Panc1 (cell line): ENCODE measurements around the gene CRCP. TPM values are rescaled to one million over a fixed set of nuclear protein-coding genes. Genes with fewer than 3 reads are reported as not detected.

ENCODE experiments used
- ATAC-seq: fragments of 200-7000 bp; cut with Tn5 transposase; 2 replicates; pipeline ENCODE4 v1.9.1; 2020; ENCODE audit warnings: mild to moderate bottlenecking, moderate library complexity
- BruUV-seq: library from RNA; stranded (reverse); fragments of 400-500 nt; replicated peaks from 2 replicates; lab custom pipeline; 2021; lab: Mats Ljungman, UMichigan
- CTCF ChIA-PET: fragments of 300-600 bp; sonication (Branson Sonifier 250); formaldehyde crosslinking; loops from one replicate; lab custom pipeline; 2022; ENCODE audit warnings: antibody characterized with exemption; lab: Charles Lee
- POLR2A ChIA-PET: fragments of 300-600 bp; sonication (Branson Sonifier 250); formaldehyde crosslinking; loops from one replicate; lab custom pipeline; 2022; ENCODE audit warnings: antibody characterized with exemption; lab: Charles Lee
- DNase-seq: peaks from one replicate; pipeline ENCODE4 v3.0.0-alpha.2; 2010; ENCODE audit warnings: low read depth, low spot score
- H3K27ac ChIP-seq: 2 replicates; pipeline ENCODE4 v1.5.1; 2011; ENCODE audit warnings: mild to moderate bottlenecking, low read length, inconsistent platforms
- H3K27me3 ChIP-seq: fragments of 200-500 bp; sonication (Bioruptor generic); 2 replicates; pipeline ENCODE4 v1.6.0; 2014; ENCODE audit warnings: low read length, inconsistent platforms; ENCODE audit not compliant: control insufficient read depth, insufficient read depth
- H3K36me3 ChIP-seq: fragments of 200-500 bp; sonication (Bioruptor generic); 2 replicates; pipeline ENCODE4 v1.5.1; 2014; ENCODE audit warnings: inconsistent platforms, mild to moderate bottlenecking, low read length, moderate library complexity; ENCODE audit not compliant: control insufficient read depth, insufficient read depth
- H3K4me1 ChIP-seq: 2 replicates; pipeline ENCODE4 v1.5.1; 2011; ENCODE audit warnings: inconsistent platforms, mild to moderate bottlenecking, low read length, moderate library complexity; ENCODE audit not compliant: control insufficient read depth, insufficient read depth
- H3K4me3 ChIP-seq, 2 experiments: 2 replicates each; pipeline ENCODE4 v1.5.1; 2011 to 2012; ENCODE audit warnings: low read depth in 2 of 2, low read length in 2 of 2, mild to moderate bottlenecking in 2 of 2, inconsistent platforms in 1 of 2, moderate library complexity in 1 of 2
- H3K9me3 ChIP-seq: fragments of 200-500 bp; sonication (Bioruptor generic); 2 replicates; pipeline ENCODE4 v1.5.1; 2014; ENCODE audit warnings: low read depth, mild to moderate bottlenecking, inconsistent platforms, low read length, moderate library complexity; ENCODE audit not compliant: control insufficient read depth, insufficient read depth
- POLR2AphosphoS5 ChIP-seq: IDR thresholded peaks from 2 replicates; pipeline ENCODE4 v1.6.1; 2012; ENCODE audit warnings: mild to moderate bottlenecking, low read depth, low read length, moderate library complexity
- SIN3A ChIP-seq: IDR thresholded peaks from 2 replicates; pipeline ENCODE4 v1.6.1; 2012; ENCODE audit warnings: low read depth, mild to moderate bottlenecking, low read length, moderate library complexity, borderline replicate concordance; ENCODE audit not compliant: insufficient read depth
- TCF7L2 ChIP-seq: IDR thresholded peaks from 2 replicates; pipeline ENCODE4 v1.6.1; 2011; ENCODE audit warnings: mild to moderate bottlenecking, low read depth, low read length, inconsistent platforms
- in situ Hi-C: cut with HindIII; loops from 2 replicates; pipeline ENCODE4 v1.10.0; 2016; ENCODE audit warnings: low sequenced_read_pairs, low pct_unique_long_range_greater_than_20kb
- intact Hi-C: fragments of 100-400 bp; cut with micrococcal nuclease; formaldehyde crosslinking; loops from one replicate; pipeline ENCODE4 v1.10.0; 2022; ENCODE audit not compliant: unreplicated experiment
- total RNA-seq: library from RNA; stranded (reverse); gene quantifications from one replicate; pipeline ENCODE4 v1.2.1, GENCODE V29; 2021; ENCODE audit not compliant: unreplicated experiment
- TF ChIP-seq, protein P1 (sequence below): fragments of 450-650 bp; IDR thresholded peaks from 2 replicates; pipeline ENCODE4 v1.5.1; 2017; ENCODE audit warnings: mild to moderate bottlenecking
- TF ChIP-seq, protein P2 (sequence below), 2 experiments: IDR thresholded peaks; 2 replicates each; pipeline ENCODE4 v1.6.1; 2011 to 2012; ENCODE audit warnings: low read depth in 2 of 2, control low read depth in 1 of 2, low read length in 1 of 2, mild to moderate bottlenecking in 1 of 2, moderate library complexity in 1 of 2; ENCODE audit not compliant: insufficient read depth in 1 of 2

The CRCP gene
- total RNA-seq, 1 experiment from 2014 or later = 46.4 TPM

- ChIA-PET CTCF (interaction anchor here (0.5 kb wide), 1 partner anchor 219 kb away, joined by 4 read pairs; no protein-coding TSS in a partner anchor), POLR2A (no interaction called here)
- BruUV-seq = no TSS peak
- 0 out of 2 replicates have a peak, but pooled peaks have one; percentile 13 for ATAC-seq
- in situ Hi-C loops = no loop called here
- DNase-seq = no peak
- H3K27me3 ChIP-seq = no peaks in the 10 kb centered on the region
- H3K4me3 ChIP-seq = no peak overlapping the region
- H3K27ac ChIP-seq = no peak overlapping the region
- intact Hi-C loops = no loop called here
- TF ChIP-seq TCF7L2 (no peak), SIN3A (no peak), POLR2AphosphoS5 (no peak)
- TF ChIP-seq, protein P1, sequence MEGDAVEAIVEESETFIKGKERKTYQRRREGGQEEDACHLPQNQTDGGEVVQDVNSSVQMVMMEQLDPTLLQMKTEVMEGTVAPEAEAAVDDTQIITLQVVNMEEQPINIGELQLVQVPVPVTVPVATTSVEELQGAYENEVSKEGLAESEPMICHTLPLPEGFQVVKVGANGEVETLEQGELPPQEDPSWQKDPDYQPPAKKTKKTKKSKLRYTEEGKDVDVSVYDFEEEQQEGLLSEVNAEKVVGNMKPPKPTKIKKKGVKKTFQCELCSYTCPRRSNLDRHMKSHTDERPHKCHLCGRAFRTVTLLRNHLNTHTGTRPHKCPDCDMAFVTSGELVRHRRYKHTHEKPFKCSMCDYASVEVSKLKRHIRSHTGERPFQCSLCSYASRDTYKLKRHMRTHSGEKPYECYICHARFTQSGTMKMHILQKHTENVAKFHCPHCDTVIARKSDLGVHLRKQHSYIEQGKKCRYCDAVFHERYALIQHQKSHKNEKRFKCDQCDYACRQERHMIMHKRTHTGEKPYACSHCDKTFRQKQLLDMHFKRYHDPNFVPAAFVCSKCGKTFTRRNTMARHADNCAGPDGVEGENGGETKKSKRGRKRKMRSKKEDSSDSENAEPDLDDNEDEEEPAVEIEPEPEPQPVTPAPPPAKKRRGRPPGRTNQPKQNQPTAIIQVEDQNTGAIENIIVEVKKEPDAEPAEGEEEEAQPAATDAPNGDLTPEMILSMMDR = no peak
- TF ChIP-seq, protein P2, sequence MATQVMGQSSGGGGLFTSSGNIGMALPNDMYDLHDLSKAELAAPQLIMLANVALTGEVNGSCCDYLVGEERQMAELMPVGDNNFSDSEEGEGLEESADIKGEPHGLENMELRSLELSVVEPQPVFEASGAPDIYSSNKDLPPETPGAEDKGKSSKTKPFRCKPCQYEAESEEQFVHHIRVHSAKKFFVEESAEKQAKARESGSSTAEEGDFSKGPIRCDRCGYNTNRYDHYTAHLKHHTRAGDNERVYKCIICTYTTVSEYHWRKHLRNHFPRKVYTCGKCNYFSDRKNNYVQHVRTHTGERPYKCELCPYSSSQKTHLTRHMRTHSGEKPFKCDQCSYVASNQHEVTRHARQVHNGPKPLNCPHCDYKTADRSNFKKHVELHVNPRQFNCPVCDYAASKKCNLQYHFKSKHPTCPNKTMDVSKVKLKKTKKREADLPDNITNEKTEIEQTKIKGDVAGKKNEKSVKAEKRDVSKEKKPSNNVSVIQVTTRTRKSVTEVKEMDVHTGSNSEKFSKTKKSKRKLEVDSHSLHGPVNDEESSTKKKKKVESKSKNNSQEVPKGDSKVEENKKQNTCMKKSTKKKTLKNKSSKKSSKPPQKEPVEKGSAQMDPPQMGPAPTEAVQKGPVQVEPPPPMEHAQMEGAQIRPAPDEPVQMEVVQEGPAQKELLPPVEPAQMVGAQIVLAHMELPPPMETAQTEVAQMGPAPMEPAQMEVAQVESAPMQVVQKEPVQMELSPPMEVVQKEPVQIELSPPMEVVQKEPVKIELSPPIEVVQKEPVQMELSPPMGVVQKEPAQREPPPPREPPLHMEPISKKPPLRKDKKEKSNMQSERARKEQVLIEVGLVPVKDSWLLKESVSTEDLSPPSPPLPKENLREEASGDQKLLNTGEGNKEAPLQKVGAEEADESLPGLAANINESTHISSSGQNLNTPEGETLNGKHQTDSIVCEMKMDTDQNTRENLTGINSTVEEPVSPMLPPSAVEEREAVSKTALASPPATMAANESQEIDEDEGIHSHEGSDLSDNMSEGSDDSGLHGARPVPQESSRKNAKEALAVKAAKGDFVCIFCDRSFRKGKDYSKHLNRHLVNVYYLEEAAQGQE (IDR thresholded peaks at IDR 0.05; ENCODE audit: insufficient read depth in 1 of 2, low read depth in 2 of 2, low read length in 1 of 2) = no peak
- no peaks in the 10 kb centered on the region for H3K4me1 ChIP-seq
- no peaks in the 10 kb centered on the region for H3K9me3 ChIP-seq
- no peaks in the 10 kb centered on the region for H3K36me3 ChIP-seq
Observed at GRCh38 chr7:66198469-66198868, 83.8 kb downstream of the CRCP start.

- Histone ChIP-seq H3K4me1 (no peaks in the 10 kb centered on the region), H3K36me3 (no peaks in the 10 kb centered on the region), H3K27me3 (no peaks in the 10 kb centered on the region), H3K4me3 (no peak overlapping the region), H3K27ac (no peak overlapping the region), H3K9me3 (no peaks in the 10 kb centered on the region)
- DNase-seq (no peak), ATAC-seq (no peak)
- CTCF ChIA-PET = interaction anchor here (0.5 kb wide), 1 partner anchor 218 kb away, joined by 4 read pairs; no protein-coding TSS in a partner anchor
- POLR2A ChIA-PET = no interaction called here
- BruUV-seq = no TSS peak
- in situ Hi-C loops = no loop called here
- TF ChIP-seq, protein P2 (IDR thresholded peaks at IDR 0.05; ENCODE audit: insufficient read depth in 1 of 2, low read depth in 2 of 2, low read length in 1 of 2) = no peak
- TF ChIP-seq POLR2AphosphoS5 (no peak), TCF7L2 (no peak), SIN3A (no peak)
- TF ChIP-seq, protein P1 = no peak
- intact Hi-C loops = no loop called here
Observed at GRCh38 chr7:66198956-66199355, 84.3 kb downstream of the CRCP start.
